ENCODE results near the gene TPRG1. TPM values are rescaled to one million over a fixed set of nuclear protein-coding genes. Genes with fewer than 3 reads are reported as not detected.

The TPRG1 gene
- total and polyA plus RNA-seq, 2 donors (not counting 3 experiments of a cell fraction or from before 2014, with no cell fraction given), result 0.30 TPM; not detected in 1

DNA sequence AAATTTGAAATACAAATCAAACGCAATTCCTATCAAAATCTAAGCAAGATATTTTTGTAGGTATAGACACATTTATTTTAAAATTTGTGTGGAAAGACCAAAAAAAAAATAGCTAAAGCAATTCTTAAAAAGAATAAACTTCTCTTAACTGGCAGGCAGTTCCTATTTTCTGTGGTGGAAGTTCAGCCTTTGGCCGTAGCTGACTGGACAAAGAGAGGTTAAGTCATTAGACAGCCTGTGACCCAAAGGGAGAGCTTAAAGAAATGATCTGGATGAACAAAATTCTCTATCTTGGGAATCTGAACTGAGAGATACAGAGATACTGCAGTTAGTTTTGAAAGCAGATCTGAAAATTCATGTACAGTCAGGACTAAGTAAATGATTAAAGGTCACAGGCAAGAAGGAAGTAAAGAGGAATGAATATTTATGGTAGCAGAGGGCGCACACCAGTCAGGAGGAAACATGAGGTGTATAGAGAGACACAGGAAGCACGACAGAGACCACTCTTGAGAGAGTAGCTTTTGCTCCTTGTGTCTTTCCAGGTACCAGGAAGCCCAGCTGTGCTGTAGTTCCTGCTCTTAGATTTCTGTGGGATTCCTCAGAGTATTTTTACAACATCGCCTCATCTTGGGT, 57.5 kb downstream of the TPRG1 start:
- H3K4me2 ChIP-seq (ENCODE audit: insufficient read depth, low read length), result no peak overlapping the region
- DNase-seq (ENCODE audit: low read depth, low spot score) (no peak), FAIRE-seq (no peak)
- H2AFZ ChIP-seq (ENCODE audit: low read depth, low read length), result no peak overlapping the region
- no peaks in the 10 kb centered on the region for H3K9me1 ChIP-seq (replicated peaks; ENCODE audit: control insufficient read depth, extremely low read depth, insufficient read depth, low read length)
- H3K27me3 ChIP-seq (ENCODE audit: control insufficient read depth in 2 of 2, insufficient read depth in 2 of 2, low read length in 2 of 2), result peaks cover 0 to 4% of the 10 kb centered on the region in 2 experiments
- H3K4me1 ChIP-seq (ENCODE audit: control insufficient read depth, extremely low read depth, insufficient read depth, low read length), result no peaks in the 10 kb centered on the region
- POLR2A ChIA-PET, result no interaction called here
- H4K20me1 ChIP-seq (replicated peaks; ENCODE audit: control insufficient read depth, extremely low read depth, insufficient read depth, low read length), result no peaks in the 10 kb centered on the region
- TF ChIP-seq JUN (IDR thresholded peaks at IDR 0.05; ENCODE audit: borderline replicate concordance, insufficient read depth, insufficient read length, low read depth) (no peak), MYC (IDR thresholded peaks at IDR 0.05; ENCODE audit: low read depth, low read length) (no peak), POLR2AphosphoS5 (IDR thresholded peaks at IDR 0.05; ENCODE audit: insufficient read depth, low read depth, low read length) (no peak), EZH2 (IDR thresholded peaks at IDR 0.05; ENCODE audit: borderline replicate concordance, low read depth, low read length, severe bottlenecking) (no peak), GATA2 (IDR thresholded peaks at IDR 0.05; ENCODE audit: insufficient read depth, insufficient read length, low read depth, low read length) (no peak), FOS (IDR thresholded peaks at IDR 0.05; ENCODE audit: borderline replicate concordance, insufficient read depth, low read length) (no peak), POLR2A (IDR thresholded peaks at IDR 0.05; ENCODE audit: low read depth, low read length) (no peak)
- TF ChIP-seq, protein P1, sequence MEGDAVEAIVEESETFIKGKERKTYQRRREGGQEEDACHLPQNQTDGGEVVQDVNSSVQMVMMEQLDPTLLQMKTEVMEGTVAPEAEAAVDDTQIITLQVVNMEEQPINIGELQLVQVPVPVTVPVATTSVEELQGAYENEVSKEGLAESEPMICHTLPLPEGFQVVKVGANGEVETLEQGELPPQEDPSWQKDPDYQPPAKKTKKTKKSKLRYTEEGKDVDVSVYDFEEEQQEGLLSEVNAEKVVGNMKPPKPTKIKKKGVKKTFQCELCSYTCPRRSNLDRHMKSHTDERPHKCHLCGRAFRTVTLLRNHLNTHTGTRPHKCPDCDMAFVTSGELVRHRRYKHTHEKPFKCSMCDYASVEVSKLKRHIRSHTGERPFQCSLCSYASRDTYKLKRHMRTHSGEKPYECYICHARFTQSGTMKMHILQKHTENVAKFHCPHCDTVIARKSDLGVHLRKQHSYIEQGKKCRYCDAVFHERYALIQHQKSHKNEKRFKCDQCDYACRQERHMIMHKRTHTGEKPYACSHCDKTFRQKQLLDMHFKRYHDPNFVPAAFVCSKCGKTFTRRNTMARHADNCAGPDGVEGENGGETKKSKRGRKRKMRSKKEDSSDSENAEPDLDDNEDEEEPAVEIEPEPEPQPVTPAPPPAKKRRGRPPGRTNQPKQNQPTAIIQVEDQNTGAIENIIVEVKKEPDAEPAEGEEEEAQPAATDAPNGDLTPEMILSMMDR (IDR thresholded peaks at IDR 0.05; ENCODE audit: extremely low read depth in 1 of 2, insufficient read depth in 1 of 2, low read depth in 1 of 2, low read length in 2 of 2), result no peak
- TF ChIP-seq, protein P2, sequence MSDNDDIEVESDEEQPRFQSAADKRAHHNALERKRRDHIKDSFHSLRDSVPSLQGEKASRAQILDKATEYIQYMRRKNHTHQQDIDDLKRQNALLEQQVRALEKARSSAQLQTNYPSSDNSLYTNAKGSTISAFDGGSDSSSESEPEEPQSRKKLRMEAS (IDR thresholded peaks at IDR 0.05; ENCODE audit: insufficient read depth, insufficient read length), result no peak
- intact Hi-C loops (cut with micrococcal nuclease) (no loop called here), dilution Hi-C loops (cut with MboI; ENCODE audit: extremely low pct_ligation_motif_present, low sequenced_read_pairs) (no loop called here)
- H3K4me3 ChIP-seq (replicated peaks in 1 of 3; ENCODE audit: insufficient read depth in 1 of 3, low read depth in 1 of 3, low read length in 3 of 3), result no peak overlapping the region
- no TSS peak for BruUV-seq (replicated peaks)
- no peaks in the 10 kb centered on the region for H3K36me3 ChIP-seq (ENCODE audit: control insufficient read depth in 2 of 2, extremely low read depth in 1 of 2, insufficient read depth in 2 of 2, low read length in 2 of 2)
- no peaks in the 10 kb centered on the region for H3K9me3 ChIP-seq (replicated peaks; ENCODE audit: control insufficient read depth, insufficient read depth, low read length)
- H3K79me2 ChIP-seq (ENCODE audit: control insufficient read depth, insufficient read depth, low read length), result no peaks in the 10 kb centered on the region
- no peak overlapping the region for H3K27ac ChIP-seq (ENCODE audit: insufficient read depth, low read depth, low read length)
- H3K9ac ChIP-seq (replicated peaks; ENCODE audit: extremely low read depth, insufficient read depth, low read length), result no peak overlapping the region
- CTCF ChIA-PET, result interaction anchor here (0.7 to 1.0 kb wide), 3 partner anchors 719 to 1491 kb away, joined by 3 to 4 read pairs (median 3); no protein-coding TSS in a partner anchor

All from endothelial cell of umbilical vein (primary cell).